Activated T-helper 1 cell treated with anti-CD3 and anti-CD28 coated beads, Interleukin-12 subunit alpha, Interleukin-12 subunit beta, Interleukin-2, Interleukin-4 antibody, amounts not matched to agents 30 ng/mL and 10 ng/mL and 1 ng/mL, durations not matched to agents 14 hours and 24 hours and 36 hours (primary cell): Measurements from ENCODE around the gene SOX21. TPM values are rescaled to one million over a fixed set of nuclear protein-coding genes. Genes with fewer than 3 reads are reported as not detected.

Experiments used
- DNase-seq: peaks from one replicate; pipeline ENCODE4 v3.0.0; 2021; ENCODE audit warnings: low spot score
- H3K27ac Mint-ChIP-seq: one replicate; pipeline ENCODE4 v1.8.0; 2021; ENCODE audit warnings: mild to moderate bottlenecking, mixed read lengths
- H3K27me3 Mint-ChIP-seq: one replicate; pipeline ENCODE4 v1.8.0; 2022; ENCODE audit warnings: mild to moderate bottlenecking, moderate library complexity, mixed read lengths; ENCODE audit not compliant: insufficient read depth
- H3K36me3 Mint-ChIP-seq: one replicate; pipeline ENCODE4 v1.8.0; 2021; ENCODE audit warnings: low read depth, mixed read lengths
- H3K4me1 Mint-ChIP-seq: one replicate; pipeline ENCODE4 v1.8.0; 2021; ENCODE audit warnings: low read depth, mixed read lengths
- H3K4me3 Mint-ChIP-seq: one replicate; pipeline ENCODE4 v1.8.0; 2021; ENCODE audit warnings: mild to moderate bottlenecking, moderate library complexity, mixed read lengths
- H3K9me3 Mint-ChIP-seq: one replicate; pipeline ENCODE4 v1.8.0; 2021; ENCODE audit warnings: mixed read lengths
- intact Hi-C: fragments of 100-400 bp; cut with micrococcal nuclease; formaldehyde crosslinking; loops from one replicate; pipeline ENCODE4 v1.15.1; 2024
- total RNA-seq: library from RNA; stranded (reverse); gene quantifications from 2 replicates; pipeline ENCODE4 v1.2.3, GENCODE V29; 2022

The SOX21 gene
- total RNA-seq, 1 donor from 2014 or later, result not detected

GRCh38 chr13:94706101-94706842, 6.1 kb downstream of the SOX21 start:
- Mint-ChIP-seq H3K9me3 (no peaks in the 10 kb centered on the region), H3K4me1 (peaks cover 10% of the 10 kb centered on the region), H3K27me3 (peaks cover 87% of the 10 kb centered on the region), H3K4me3 (no peak overlapping the region), H3K27ac (peak overlapping the region; percentile 49), H3K36me3 (peaks cover 9% of the 10 kb centered on the region)
- DNase-seq, result no peak
- intact Hi-C loops, result loop anchor here (5.0 to 10.0 kb wide), 3 partner anchors 849 to 1386 kb away; partner anchors contain the start of genes CLDN10, DZIP1 and HS6ST3

- intact Hi-C loops, result loop anchor here (2.0 to 10.0 kb wide), 4 partner anchors 45 to 1387 kb away; partner anchors contain the start of genes CLDN10, DZIP1 and HS6ST3
- H3K4me1 Mint-ChIP-seq, result peaks cover 7% of the 10 kb centered on the region
- H3K27me3 Mint-ChIP-seq, result peaks cover 90% of the 10 kb centered on the region
- peaks cover 2% of the 10 kb centered on the region for H3K9me3 Mint-ChIP-seq
- peak overlapping the region; percentile 61 for H3K27ac Mint-ChIP-seq
- H3K36me3 Mint-ChIP-seq, result peaks cover 8% of the 10 kb centered on the region
- no peak overlapping the region for H3K4me3 Mint-ChIP-seq
- DNase-seq, result no peak
Observed at GRCh38 chr13:94705081-94706030, 7.0 kb downstream of the SOX21 start.

- peaks cover 7% of the 10 kb centered on the region for H3K36me3 Mint-ChIP-seq
Observed at GRCh38 chr13:94704377-94705080, 7.8 kb downstream of the SOX21 start.

GRCh38 chr13:94703721-94704314, 8.5 kb downstream of the SOX21 start:
- DNase-seq, result no peak
- H3K4me1 Mint-ChIP-seq, result peaks cover 4% of the 10 kb centered on the region
- H3K4me3 Mint-ChIP-seq, result no peak overlapping the region
- H3K27ac Mint-ChIP-seq, result peak overlapping the region; percentile 64
- intact Hi-C loops, result loop anchor here (2.0 to 10.0 kb wide), 3 partner anchors 43 to 941 kb away; partner anchors contain the start of genes CLDN10 and DZIP1
- peaks cover 7% of the 10 kb centered on the region for H3K36me3 Mint-ChIP-seq
- peaks cover 5% of the 10 kb centered on the region for H3K9me3 Mint-ChIP-seq
- peaks cover 91% of the 10 kb centered on the region for H3K27me3 Mint-ChIP-seq

More at GRCh38 chr13:94704377-94705080, 7.8 kb downstream of the SOX21 start:
- Mint-ChIP-seq H3K27ac (peak overlapping the region; percentile 61), H3K4me1 (peaks cover 4% of the 10 kb centered on the region), H3K27me3 (peaks cover 94% of the 10 kb centered on the region), H3K9me3 (peaks cover 5% of the 10 kb centered on the region), H3K4me3 (no peak overlapping the region)
- intact Hi-C loops, result loop anchor here (2.0 to 10.0 kb wide), 4 partner anchors 44 to 1388 kb away; partner anchors contain the start of genes CLDN10, DZIP1 and HS6ST3
- DNase-seq, result no peak

- no peak for DNase-seq
- peaks cover 7% of the 10 kb centered on the region for H3K36me3 Mint-ChIP-seq
- intact Hi-C loops, result loop anchor here (10.0 kb wide), 2 partner anchors 852 to 942 kb away; partner anchors contain the start of genes CLDN10 and DZIP1
- H3K4me3 Mint-ChIP-seq, result no peak overlapping the region
- peaks cover 85% of the 10 kb centered on the region for H3K27me3 Mint-ChIP-seq
- peak overlapping the region; percentile 64 for H3K27ac Mint-ChIP-seq
- H3K4me1 Mint-ChIP-seq, result peaks cover 4% of the 10 kb centered on the region
- peaks cover 5% of the 10 kb centered on the region for H3K9me3 Mint-ChIP-seq
Observed at GRCh38 chr13:94703271-94703670, 9.1 kb downstream of the SOX21 start.

GRCh38 chr13:94702181-94703041, 9.9 kb downstream of the SOX21 start:
- H3K9me3 Mint-ChIP-seq, result peaks cover 5% of the 10 kb centered on the region
- H3K36me3 Mint-ChIP-seq, result peaks cover 5% of the 10 kb centered on the region
- intact Hi-C loops, result loop anchor here (1.0 to 10.0 kb wide), 3 partner anchors 10 to 942 kb away; partner anchors contain the start of genes CLDN10, DZIP1 and SOX21
- H3K4me3 Mint-ChIP-seq, result no peak overlapping the region
- peaks cover 80% of the 10 kb centered on the region for H3K27me3 Mint-ChIP-seq
- no peak for DNase-seq
- no peak overlapping the region for H3K27ac Mint-ChIP-seq
- H3K4me1 Mint-ChIP-seq, result peaks cover 4% of the 10 kb centered on the region

GRCh38 chr13:94701313-94702180, 10.8 kb downstream of the SOX21 start:
- intact Hi-C loops, result loop anchor here (1.0 to 10.0 kb wide), 3 partner anchors 11 to 943 kb away; partner anchors contain the start of genes CLDN10, DZIP1 and SOX21
- H3K36me3 Mint-ChIP-seq, result peaks cover 5% of the 10 kb centered on the region
- H3K27ac Mint-ChIP-seq, result peak overlapping the region; percentile 16
- peaks cover 4% of the 10 kb centered on the region for H3K4me1 Mint-ChIP-seq
- H3K9me3 Mint-ChIP-seq, result peaks cover 5% of the 10 kb centered on the region
- DNase-seq, result no peak
- no peak overlapping the region for H3K4me3 Mint-ChIP-seq
- peaks cover 76% of the 10 kb centered on the region for H3K27me3 Mint-ChIP-seq

- Mint-ChIP-seq H3K4me3 (no peak overlapping the region), H3K27me3 (peaks cover 66% of the 10 kb centered on the region), H3K9me3 (peaks cover 5% of the 10 kb centered on the region), H3K36me3 (peaks cover 5% of the 10 kb centered on the region), H3K4me1 (peaks cover 4% of the 10 kb centered on the region), H3K27ac (no peak overlapping the region)
- intact Hi-C loops, result loop anchor here (10.0 kb wide), 2 partner anchors 854 to 944 kb away; partner anchors contain the start of genes CLDN10 and DZIP1
- no peak for DNase-seq
Observed at GRCh38 chr13:94700536-94700935, 11.8 kb downstream of the SOX21 start.

- H3K9me3 Mint-ChIP-seq, result peaks cover 5% of the 10 kb centered on the region
- H3K27ac Mint-ChIP-seq, result no peak overlapping the region
- intact Hi-C loops, result loop anchor here (10.0 kb wide), 2 partner anchors 855 to 945 kb away; partner anchors contain the start of genes CLDN10 and DZIP1
- H3K36me3 Mint-ChIP-seq, result peaks cover 5% of the 10 kb centered on the region
- peaks cover 62% of the 10 kb centered on the region for H3K27me3 Mint-ChIP-seq
- DNase-seq, result no peak
- no peak overlapping the region for H3K4me3 Mint-ChIP-seq
- peaks cover 4% of the 10 kb centered on the region for H3K4me1 Mint-ChIP-seq
Observed at GRCh38 chr13:94700051-94700535, 12.3 kb downstream of the SOX21 start.

- Mint-ChIP-seq H3K9me3 (peaks cover 5% of the 10 kb centered on the region), H3K27me3 (peaks cover 32% of the 10 kb centered on the region), H3K4me1 (no peaks in the 10 kb centered on the region), H3K36me3 (no peaks in the 10 kb centered on the region), H3K4me3 (no peak overlapping the region), H3K27ac (no peak overlapping the region)
- intact Hi-C loops, result no loop called here
- DNase-seq, result no peak
Observed at GRCh38 chr13:94696171-94696570, 16.2 kb downstream of the SOX21 start.
